HG03432 (cell line): Measurements from ENCODE around the gene TRMT2A.
A peak's percentile ranks its signal among the peaks of the same experiment; 100 is the strongest.
"Not testable (repeated sequence)": the region's sequence is repeated elsewhere in the genome, so short reads cannot be mapped to it uniquely, and the experiment has no call there.

Source experiments
- ATAC-seq: cut with Tn5 transposase; IDR thresholded peaks from one replicate; pipeline ENCODE4 v1.9.1; 2021; ENCODE audit warnings: mild to moderate bottlenecking, moderate library complexity; ENCODE audit not compliant: unreplicated experiment

TRMT2A gene

DNA sequence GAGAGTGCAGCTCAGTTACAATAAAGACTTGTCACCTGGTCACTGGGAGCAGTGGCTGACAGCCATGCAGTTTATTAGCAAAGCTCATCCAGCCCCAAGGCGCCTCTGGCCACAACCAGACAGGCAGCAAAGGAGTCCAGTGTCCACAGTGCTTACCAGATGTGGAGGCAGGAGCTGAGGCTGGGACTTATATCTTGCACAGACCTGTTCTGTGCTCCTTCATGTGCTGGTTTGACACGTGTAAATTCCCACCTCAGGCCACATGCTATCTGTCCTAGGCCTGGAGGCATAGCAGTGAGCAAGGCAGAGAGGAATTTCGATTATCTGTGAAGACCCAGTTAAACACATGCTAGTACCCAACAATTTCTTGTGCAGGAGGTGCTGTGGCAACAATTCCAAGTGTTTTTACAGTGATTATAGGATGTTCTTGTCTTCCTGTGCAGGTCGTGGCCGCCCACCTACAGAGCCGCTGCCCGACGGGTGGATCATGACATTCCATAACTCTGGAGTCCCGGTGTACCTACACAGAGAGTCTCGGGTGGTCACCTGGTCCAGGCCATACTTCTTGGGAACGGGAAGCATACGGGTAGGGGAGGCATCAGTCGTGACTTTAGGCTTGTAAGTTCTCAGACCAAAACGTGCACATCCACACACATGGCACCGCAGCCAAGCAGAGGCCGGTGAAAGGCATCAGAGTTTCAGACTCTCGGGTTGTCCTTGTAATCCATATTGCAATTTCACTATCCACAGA, 27.6 kb downstream of the TRMT2A start:
- no peak for ATAC-seq

DNA sequence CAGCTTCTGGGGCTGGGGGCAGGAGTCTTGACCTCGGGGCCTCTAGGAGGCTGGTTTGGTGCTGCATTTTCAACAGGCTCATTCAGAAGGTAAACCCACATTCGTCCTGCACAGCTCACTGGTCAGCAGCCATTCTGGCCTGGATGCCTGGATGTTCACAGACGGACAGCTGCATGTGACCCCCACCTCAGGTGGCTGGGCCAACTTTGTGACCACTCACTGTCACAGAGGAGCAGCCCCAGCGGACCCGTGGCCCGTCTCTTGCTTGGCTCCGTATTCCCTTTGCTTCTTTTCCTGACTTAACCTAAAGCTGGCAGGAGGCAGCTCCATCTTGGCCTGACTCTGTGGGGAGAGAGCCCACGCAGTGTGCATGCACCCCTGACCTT, 28.8 kb downstream of the TRMT2A start:
- ATAC-seq = no peak

GRCh38 chr22:20087319-20088262, 29.4 kb downstream of the TRMT2A start:
- ATAC-seq = no peak

- no peak for ATAC-seq
Measured at GRCh38 chr22:20086763-20087162, 30.3 kb downstream of the TRMT2A start.

GRCh38 chr22:20086101-20086599, 30.9 kb downstream of the TRMT2A start:
- ATAC-seq = no peak

DNA sequence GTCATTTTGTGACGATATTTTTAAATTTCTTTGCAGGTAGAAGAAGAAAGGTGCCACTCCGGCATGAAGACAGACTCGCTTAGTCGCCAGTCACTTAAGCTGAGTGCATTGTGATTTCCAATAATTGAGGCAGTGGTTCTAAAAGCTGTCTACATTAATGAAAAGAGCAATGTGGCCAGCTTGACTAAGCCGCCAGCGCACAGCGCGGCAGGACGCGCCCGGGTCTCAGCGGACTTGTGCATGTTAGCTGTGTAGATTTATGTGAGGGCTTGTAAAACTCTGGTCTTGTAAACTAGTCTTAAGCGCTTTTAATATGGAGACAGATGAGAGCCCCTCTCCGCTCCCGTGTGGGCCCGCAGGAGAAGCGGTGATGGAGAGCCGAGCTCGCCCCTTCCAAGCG, 31.4 kb downstream of the TRMT2A start:
- ATAC-seq = no peak

GRCh38 chr22:20084547-20085413, 32.2 kb downstream of the TRMT2A start:
- no peak for ATAC-seq

DNA sequence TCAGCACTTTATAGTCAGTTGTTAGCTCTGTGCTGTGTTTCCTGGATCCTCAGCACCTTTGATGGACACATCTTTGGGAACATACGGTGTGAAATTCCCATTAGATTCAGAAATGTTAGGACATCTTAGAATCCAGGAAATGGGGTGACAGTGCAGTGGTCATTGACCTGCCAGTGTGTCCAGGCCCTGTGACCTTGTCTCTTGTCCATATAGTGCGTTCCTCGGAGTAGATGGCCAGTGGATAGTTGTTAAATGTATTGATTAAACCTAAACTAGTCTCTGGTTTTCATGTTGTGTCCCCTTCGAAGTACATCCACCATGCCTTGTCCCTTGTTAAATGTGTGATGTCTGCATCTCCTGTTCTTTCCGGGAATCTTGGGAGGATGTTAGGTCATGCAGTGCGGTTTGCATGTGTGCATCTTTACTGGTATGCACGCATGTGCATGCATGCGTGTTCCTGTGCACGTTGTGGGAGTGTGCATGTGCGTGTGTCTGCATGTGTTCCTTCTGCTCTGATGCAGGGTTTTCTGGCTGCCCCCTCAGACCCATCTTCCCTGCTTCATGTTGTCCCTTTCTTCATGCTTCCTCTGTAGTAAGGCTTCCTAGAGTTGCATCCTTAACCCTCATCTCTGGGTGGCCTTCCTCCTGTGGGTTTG, 33.0 kb downstream of the TRMT2A start:
- ATAC-seq = no peak

- no peak for ATAC-seq
Measured at GRCh38 chr22:20083157-20083890, 33.7 kb downstream of the TRMT2A start.

- ATAC-seq = no peak
Measured at GRCh38 chr22:20080776-20081654, 36.0 kb downstream of the TRMT2A start.

GRCh38 chr22:20080445-20080775, 36.6 kb downstream of the TRMT2A start:
- peak; percentile 62 for ATAC-seq

DNA sequence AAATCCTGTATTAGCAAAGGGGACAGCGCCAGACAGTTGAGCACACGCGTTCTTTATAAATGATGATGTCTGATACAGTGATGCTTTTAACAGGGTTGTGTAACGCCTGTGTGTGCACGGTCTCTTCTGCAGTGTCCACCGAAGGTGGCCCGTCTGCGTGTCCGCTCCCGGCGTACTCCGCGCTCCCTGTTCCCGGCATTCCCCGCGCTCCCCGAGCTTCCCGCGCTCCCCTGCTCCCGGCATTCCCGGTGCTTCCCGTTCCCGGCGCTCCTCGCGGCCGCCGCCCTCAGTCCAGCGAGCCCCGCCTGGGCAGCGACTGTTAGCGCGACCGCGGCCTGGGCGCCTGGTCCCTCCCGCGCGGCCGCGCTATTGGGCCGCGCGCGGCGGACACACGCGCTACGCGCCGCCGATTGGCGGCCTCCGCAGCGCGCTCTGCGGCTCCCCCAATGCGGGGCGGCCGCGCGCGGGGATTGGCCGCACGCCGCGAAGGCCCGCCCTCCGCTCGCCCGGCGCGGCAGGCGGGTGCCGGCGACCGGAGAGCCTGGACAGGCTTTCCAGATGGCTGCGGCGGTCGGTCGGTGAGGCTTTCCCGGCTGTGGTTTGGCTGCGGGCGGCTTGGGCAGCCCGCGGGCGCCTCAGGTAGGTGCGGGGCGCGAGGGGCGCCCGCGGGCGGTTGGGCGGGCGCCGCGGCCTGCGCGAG, 37.1 kb downstream of the TRMT2A start, which contains the start of gene DGCR8:
DGCR8 (plus strand) TSS at position 497 of the 700 bp plus-strand sequence. CDS start 5,723 bp downstream, outside the sequence.
- peak; percentile 83 for ATAC-seq

- no peak for ATAC-seq
Measured at GRCh38 chr22:20076627-20077172, 40.3 kb downstream of the TRMT2A start.

DNA sequence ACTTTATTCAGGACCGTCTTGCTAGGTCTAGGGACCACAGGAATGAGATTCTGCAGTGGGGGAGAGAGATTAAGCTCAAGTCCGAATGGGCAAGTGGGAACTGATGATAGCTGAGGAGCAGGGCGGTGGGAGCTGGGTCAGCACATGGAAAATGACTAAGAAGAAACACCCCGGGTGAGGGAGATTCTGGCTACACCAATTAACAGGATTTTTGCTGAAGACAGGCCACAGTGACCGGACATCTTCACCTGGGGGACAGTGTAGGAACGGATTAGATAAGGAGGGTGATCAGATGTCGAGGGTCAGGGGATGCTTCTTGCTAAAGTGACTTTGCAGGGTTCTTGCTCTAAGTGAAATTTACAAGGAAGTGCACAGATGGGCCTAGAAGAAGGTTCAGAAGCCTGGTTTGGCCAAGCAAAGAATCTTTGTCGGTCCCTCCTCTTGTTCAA, 45.5 kb downstream of the TRMT2A start:
- no peak for ATAC-seq

DNA sequence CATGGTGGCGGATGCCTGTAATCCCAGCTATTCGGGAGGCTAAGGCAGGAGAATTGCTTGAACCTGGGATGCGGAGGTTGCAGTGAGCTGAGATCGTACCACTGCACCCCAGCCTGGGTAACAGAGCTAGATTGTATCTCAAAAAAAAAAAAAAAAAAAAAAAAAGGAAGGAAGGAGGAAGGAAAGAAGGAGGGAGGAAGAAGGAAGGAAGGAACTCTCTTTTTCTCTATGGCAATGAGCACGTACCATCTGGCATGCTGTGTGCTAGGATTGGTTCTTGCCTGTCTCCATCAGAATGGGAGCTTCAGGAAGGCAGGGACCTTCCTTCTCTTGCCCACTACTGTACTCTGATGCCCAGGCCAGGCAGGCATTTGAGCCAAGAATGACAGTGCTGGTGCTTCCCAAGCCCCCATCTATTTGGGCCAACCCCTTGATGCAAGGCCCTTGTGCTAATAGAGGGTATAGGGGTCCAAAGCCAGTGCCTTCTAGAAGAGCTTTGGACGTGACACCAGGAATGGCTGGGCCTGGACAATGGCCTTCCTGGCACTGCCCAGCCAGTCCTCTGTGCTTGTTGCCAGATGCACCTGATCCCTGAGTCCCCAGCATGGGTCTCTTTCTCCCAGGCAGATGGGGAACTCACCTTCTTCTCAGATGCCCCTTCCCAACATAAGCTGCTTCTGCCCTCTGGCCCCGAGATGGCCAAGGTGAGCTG, 47.5 kb downstream of the TRMT2A start:
- no peak for ATAC-seq

DNA sequence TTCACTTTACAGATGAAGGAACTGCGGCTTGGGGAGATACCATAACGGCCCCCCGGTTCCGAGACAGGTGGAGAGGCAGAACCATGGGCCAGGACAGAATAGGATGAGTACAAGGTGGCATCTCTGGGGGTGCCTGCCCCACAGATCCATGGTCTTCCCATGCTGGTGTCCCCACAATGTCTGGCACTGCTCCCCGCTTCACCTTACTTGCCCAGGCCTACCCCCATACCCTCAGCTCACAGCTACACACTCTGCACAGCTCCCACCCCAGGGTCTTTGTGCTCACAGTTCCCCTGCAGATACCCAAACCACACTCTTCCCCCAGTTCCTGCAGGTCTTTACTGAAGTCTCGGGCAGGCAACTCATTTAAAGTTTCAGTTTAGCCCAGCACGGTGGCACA, 48.4 kb downstream of the TRMT2A start:
- ATAC-seq = no peak

DNA sequence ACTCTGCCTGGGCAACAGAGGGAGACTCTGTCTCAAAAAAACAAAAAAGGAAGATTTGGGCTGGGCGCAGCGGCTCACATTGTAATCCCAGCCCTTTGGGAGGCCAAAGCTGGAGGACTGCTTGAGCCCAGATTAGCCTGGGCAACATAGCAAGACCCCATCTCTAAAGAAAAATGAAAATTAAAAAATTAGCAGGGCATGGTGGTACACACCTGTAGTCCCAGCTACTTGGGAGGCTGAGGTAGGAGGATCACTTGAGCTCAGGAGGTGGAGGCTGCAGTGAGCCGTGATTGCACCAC, 49.7 kb downstream of the TRMT2A start:
- not testable (repeated sequence) for ATAC-seq
